Transverse colon (tissue), 4 donors: ENCODE measurements around the gene NUDT15.
"Not testable (repeated sequence)": the region's sequence is repeated elsewhere in the genome, so short reads cannot be mapped to it uniquely, and the experiment has no call there.

Experiments used
- CTCF ChIP-seq, 5 experiments: fragments of 200-600 bp in 3 of 5; fragments of 450-650 bp in 2 of 5; sonication (generic) in 3 of 5; IDR thresholded peaks; 1 replicate in 2 of 5; 2 replicates in 3 of 5; pipeline ENCODE4 v1.5.1; 2016 to 2017; ENCODE audit warnings: antibody characterized with exemption in 5 of 5, inconsistent platforms in 3 of 5, mild to moderate bottlenecking in 2 of 5, moderate library complexity in 1 of 5
- EP300 ChIP-seq: sonication (generic); formaldehyde crosslinking; IDR thresholded peaks from one replicate; pipeline ENCODE4 v1.6.1; 2017; ENCODE audit warnings: antibody characterized with exemption, low read depth
- POLR2A ChIP-seq: fragments of 450-650 bp; IDR thresholded peaks from one replicate; pipeline ENCODE4 v1.6.1; 2016; ENCODE audit warnings: antibody characterized with exemption, mild to moderate bottlenecking, moderate library complexity
- POLR2AphosphoS5 ChIP-seq, 3 donors: sonication (generic); formaldehyde crosslinking; IDR thresholded peaks; one replicate each; pipeline ENCODE4 v1.6.1; 2016; ENCODE audit warnings: antibody characterized with exemption in 3 of 3

- TF ChIP-seq CTCF (IDR thresholded peaks at IDR 0.05); POLR2AphosphoS5 (IDR thresholded peaks at IDR 0.05); POLR2A; EP300: not testable (repeated sequence)
Measured at GRCh38 chr13:48058536-48058935, 21.0 kb downstream of the NUDT15 start.
